IPS-11a (cell line): ENCODE data around the gene SCCPDH.
"Not testable (repeated sequence)": the region's sequence is repeated elsewhere in the genome, so short reads cannot be mapped to it uniquely, and the experiment has no call there.

Source experiments
- H3K4me3 ChIP-seq: one replicate; pipeline ENCODE4 v1.5.1; 2013; ENCODE audit warnings: low read depth, low read length, control low read depth

Gene SCCPDH

DNA sequence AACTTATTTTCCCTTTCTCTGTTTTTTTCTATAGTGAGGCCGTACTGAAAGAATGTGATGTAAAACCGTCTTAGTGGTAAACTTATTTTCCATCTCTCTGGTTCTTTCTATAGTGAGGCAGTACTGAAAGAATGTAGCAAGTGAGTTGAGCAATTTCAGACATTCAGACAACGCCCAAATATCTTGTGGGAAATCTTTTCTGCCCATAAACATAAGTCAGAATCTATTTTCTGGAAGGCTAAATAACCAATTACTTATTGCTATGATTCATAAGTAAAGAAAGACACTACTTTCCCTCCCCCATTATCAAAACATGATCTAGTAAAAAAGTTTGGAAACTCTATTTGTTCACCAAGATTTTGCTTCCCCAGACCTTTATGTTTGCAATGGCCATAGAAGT is 18.8 kb upstream of the SCCPDH start:
- H3K4me3 ChIP-seq: no peak overlapping the region

GRCh38 chr1:246708166-246708565 is 16.0 kb upstream of the SCCPDH start:
- no peak overlapping the region for H3K4me3 ChIP-seq

- no peak overlapping the region for H3K4me3 ChIP-seq
These were observed 15.0 kb upstream of the SCCPDH start for GRCh38 chr1:246709196-246709595.

DNA sequence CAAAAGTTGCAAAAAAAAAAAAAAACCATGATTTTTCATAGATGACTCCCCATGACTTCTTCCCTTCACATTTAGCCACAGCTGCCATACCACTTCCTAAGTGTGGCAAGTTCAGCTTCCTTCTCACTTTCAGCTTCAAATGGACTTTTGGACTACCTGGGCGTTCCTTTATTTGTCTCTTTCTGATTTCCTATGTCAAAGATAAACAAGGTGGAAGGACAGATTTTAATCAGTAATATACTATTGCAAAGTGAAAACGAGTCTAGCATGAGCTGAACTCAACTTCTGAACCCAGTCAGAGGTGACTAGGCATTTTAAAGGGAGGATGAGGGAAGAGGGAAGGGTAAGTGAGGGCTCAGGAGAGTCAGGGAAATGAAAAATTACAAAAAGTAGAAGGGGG is 14.4 kb upstream of the SCCPDH start:
- H3K4me3 ChIP-seq: no peak overlapping the region

- no peak overlapping the region for H3K4me3 ChIP-seq
These were observed 12.6 kb upstream of the SCCPDH start for GRCh38 chr1:246711548-246712003.

- H3K4me3 ChIP-seq: not testable (repeated sequence)
These were observed 11.8 kb upstream of the SCCPDH start for GRCh38 chr1:246712428-246712827.

GRCh38 chr1:246719361-246719760 is 4.8 kb upstream of the SCCPDH start:
- H3K4me3 ChIP-seq: not testable (repeated sequence)

DNA sequence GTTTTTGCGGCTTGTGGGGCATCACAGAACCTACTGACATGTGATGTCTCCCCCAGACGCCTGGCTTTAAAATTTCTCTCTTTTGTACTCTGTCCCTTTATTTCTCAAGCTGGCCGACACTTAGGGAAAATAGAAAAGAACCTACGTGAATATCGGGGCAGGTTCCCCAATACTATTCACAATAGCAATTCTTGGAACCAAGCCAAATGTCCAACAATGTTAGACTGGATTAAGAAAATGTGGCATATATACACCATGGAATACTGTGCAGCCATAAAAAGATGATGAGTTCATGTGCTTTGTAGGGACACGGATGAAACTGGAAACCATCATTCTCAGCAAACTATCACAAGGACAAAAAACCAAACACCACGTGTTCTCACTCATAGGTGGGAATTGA is 3.4 kb upstream of the SCCPDH start:
- H3K4me3 ChIP-seq: not testable (repeated sequence)

GRCh38 chr1:246722720-246723119 is 1.5 kb upstream of the SCCPDH start:
- no peak overlapping the region for H3K4me3 ChIP-seq

DNA sequence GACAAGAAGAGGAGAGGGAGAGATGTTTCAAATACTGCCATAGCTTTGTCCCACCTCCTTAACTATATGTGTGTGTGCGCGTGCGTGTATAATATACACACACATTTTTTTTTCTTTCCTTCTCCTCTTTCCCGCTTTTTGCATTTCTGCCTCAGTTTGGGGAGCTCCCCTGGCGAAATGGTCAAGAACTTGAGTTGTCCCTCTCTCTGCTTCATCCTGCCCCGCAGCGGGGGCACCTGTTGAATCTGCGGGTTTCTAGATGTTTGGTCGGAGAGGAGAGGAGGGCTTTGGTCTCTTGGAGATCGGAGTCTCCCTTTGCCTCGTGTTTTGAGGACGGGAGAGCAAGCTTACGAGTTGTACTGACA is 504 bp downstream of the SCCPDH start:
- peak overlapping the region; percentile 75 for H3K4me3 ChIP-seq

- no peak overlapping the region for H3K4me3 ChIP-seq
These were observed 982 bp downstream of the SCCPDH start for GRCh38 chr1:246725191-246725590.

GRCh38 chr1:246726255-246726679 is 2.1 kb downstream of the SCCPDH start:
- no peak overlapping the region for H3K4me3 ChIP-seq

DNA sequence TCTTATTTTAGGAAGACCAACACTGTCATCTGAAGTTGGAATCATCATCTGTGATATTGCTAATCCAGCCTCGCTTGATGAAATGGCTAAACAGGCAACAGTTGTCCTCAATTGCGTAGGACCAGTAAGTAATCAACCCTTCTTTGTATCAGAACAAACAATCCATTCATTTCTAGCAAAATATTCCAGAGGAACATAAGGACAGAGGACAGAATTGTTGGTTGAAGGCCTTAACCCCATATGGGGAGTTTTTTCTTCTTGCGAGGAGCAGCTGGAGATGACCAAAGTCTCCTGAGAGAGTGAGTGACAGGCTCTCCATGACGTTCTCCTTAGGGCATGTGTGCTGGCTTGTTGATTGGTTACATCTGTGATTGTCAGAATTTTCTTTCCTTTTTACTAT is 2.7 kb downstream of the SCCPDH start:
- no peak overlapping the region for H3K4me3 ChIP-seq

DNA sequence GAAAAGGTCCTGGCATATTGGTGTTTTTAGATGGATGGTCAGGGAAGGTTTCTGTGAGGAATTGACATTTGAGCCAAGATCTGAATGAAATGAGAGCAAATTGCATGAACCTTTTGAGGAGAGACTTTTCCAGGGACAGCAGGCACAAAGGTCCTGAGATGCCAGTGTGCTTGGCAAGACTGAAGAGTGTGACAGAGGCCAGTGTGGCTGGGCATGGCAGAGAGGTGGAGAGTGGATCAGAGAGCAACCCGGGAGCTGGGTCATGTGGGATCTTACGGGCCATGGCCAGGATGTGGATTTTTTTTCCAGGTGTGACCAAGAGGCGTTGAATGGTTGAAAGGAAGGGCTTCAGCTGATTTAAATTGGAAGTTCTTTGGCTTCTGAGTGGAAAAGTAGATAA is 3.4 kb downstream of the SCCPDH start:
- H3K4me3 ChIP-seq: no peak overlapping the region

GRCh38 chr1:246728311-246728710 is 4.1 kb downstream of the SCCPDH start:
- no peak overlapping the region for H3K4me3 ChIP-seq

DNA sequence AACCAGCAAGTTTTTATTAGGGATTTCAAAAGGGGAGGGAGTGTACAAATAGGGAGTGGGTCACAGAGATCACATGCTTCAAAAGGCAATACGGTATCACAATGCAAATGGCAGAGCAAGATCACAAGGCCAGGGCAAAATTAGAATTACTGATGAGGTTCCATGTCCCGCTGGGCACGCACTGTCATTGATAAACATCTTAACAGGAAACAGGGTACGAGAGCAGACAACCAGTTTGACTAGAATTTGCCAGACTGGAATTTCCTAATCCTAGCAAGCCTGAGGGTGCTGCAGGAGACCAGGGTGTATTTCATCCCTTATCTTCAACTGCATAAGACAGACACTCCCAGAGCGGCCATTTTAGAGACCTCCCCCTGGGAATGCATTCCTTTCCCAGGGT is 4.8 kb downstream of the SCCPDH start:
- not testable (repeated sequence) for H3K4me3 ChIP-seq

GRCh38 chr1:246730839-246731238 is 6.6 kb downstream of the SCCPDH start:
- H3K4me3 ChIP-seq: no peak overlapping the region

GRCh38 chr1:246731873-246732272 is 7.7 kb downstream of the SCCPDH start:
- not testable (repeated sequence) for H3K4me3 ChIP-seq

GRCh38 chr1:246733704-246734103 is 9.5 kb downstream of the SCCPDH start:
- H3K4me3 ChIP-seq: no peak overlapping the region

- no peak overlapping the region for H3K4me3 ChIP-seq
These were observed 10.7 kb downstream of the SCCPDH start for GRCh38 chr1:246734866-246735265.

- H3K4me3 ChIP-seq: no peak overlapping the region
These were observed 11.5 kb downstream of the SCCPDH start for GRCh38 chr1:246735735-246736134.

GRCh38 chr1:246742396-246742795 is 18.2 kb downstream of the SCCPDH start:
- H3K4me3 ChIP-seq: no peak overlapping the region

DNA sequence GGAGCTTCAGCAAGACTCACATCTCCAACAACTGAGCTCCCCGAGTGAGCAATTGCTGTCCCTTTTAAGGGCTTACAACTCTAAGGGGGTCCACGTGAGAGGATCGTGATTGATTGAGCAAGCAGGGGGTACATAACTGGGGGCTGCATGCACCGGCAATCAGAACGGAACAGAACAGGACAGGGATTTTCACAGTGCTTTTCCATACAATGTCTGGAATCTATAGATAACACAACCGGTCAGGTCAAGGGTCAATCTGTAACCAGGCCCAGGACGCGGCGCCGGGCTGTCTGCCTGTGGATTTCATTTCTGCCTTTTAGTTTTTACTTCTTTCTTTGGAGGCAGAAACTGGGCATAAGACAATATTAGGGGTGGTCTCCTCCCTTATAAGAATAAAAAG is 21.9 kb downstream of the SCCPDH start:
- not testable (repeated sequence) for H3K4me3 ChIP-seq

DNA sequence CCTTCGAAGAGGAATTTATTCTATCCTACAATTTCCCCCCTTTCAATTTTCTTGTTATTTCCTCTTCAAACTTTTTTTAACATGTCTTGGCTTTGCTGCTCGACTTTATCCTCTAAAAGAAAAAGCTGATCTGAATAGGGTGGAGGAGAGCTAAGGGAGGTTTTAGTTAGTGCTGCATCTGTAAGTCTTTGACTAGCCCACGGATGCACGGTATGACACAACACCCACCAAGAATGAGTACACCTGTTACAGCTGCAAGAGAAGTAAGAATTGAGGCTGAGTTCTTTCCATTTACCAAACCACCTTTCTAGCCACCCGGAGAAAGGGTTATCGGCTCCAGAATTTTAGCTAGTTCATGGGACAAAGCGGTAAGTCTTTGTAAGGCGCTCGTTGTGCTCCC is 23.8 kb downstream of the SCCPDH start:
- H3K4me3 ChIP-seq: no peak overlapping the region
